Progenitor cell of endocrine pancreas (in vitro differentiated cells): ENCODE results near the gene HSD17B11. TPM values are rescaled to one million over a fixed set of nuclear protein-coding genes. Genes with fewer than 3 reads are reported as not detected.
"Not testable (repeated sequence)": the region's sequence is repeated elsewhere in the genome, so short reads cannot be mapped to it uniquely, and the experiment has no call there.

Experiments
- DNase-seq: peaks from one replicate; pipeline ENCODE4 v3.0.0; 2021; ENCODE audit warnings: low spot score; ENCODE audit not compliant: unreplicated experiment
- H3K27ac Mint-ChIP-seq: 2 replicates; pipeline ENCODE4 v1.8.0; 2021; ENCODE audit warnings: mild to moderate bottlenecking, moderate library complexity, mixed read lengths
- H3K27me3 Mint-ChIP-seq: 2 replicates; pipeline ENCODE4 v1.8.0; 2021; ENCODE audit warnings: mixed read lengths
- H3K36me3 Mint-ChIP-seq: 2 replicates; pipeline ENCODE4 v1.8.0; 2022; ENCODE audit warnings: mixed read lengths; ENCODE audit not compliant: insufficient read depth
- H3K4me1 Mint-ChIP-seq: 2 replicates; pipeline ENCODE4 v1.8.0; 2021; ENCODE audit warnings: low read depth, mixed read lengths
- H3K4me3 Mint-ChIP-seq: 2 replicates; pipeline ENCODE4 v1.8.0; 2021; ENCODE audit warnings: low read depth, mild to moderate bottlenecking, moderate library complexity, mixed read lengths
- H3K9me3 Mint-ChIP-seq: 2 replicates; pipeline ENCODE4 v1.8.0; 2021; ENCODE audit warnings: low read depth, mixed read lengths
- CTCF ChIP-seq: fragments of 200-600 bp; sonication (generic); IDR thresholded peaks from one replicate; pipeline ENCODE4 v1.5.0; 2021; ENCODE audit warnings: antibody characterized with exemption, mild to moderate bottlenecking; ENCODE audit not compliant: unreplicated experiment
- total RNA-seq: library from RNA; stranded (reverse); gene quantifications from 2 replicates; pipeline ENCODE4 v1.2.1, GENCODE V29; 2021

The HSD17B11 gene
- total RNA-seq, 1 donor from 2014 or later: 28.2 TPM

- Mint-ChIP-seq H3K4me3 (no peak overlapping the region), H3K9me3 (peaks cover 39% of the 10 kb centered on the region), H3K4me1 (peaks cover 31% of the 10 kb centered on the region), H3K27ac (peak overlapping the region; percentile 77), H3K36me3 (peaks cover 3% of the 10 kb centered on the region), H3K27me3 (no peaks in the 10 kb centered on the region)
- TF ChIP-seq CTCF: no peak
- DNase-seq: no peak
These were observed 19.2 kb upstream of the HSD17B11 start for GRCh38 chr4:87410157-87410556.

GRCh38 chr4:87409420-87409939 is 18.5 kb upstream of the HSD17B11 start:
- Mint-ChIP-seq H3K4me3 (no peak overlapping the region), H3K27ac (peak overlapping the region; percentile 77), H3K36me3 (peaks cover 3% of the 10 kb centered on the region)

GRCh38 chr4:87406902-87407301 is 15.9 kb upstream of the HSD17B11 start:
- not testable (repeated sequence) for H3K4me3 Mint-ChIP-seq, H3K27me3 Mint-ChIP-seq, H3K36me3 Mint-ChIP-seq, H3K27ac Mint-ChIP-seq, DNase-seq
- peaks cover 31% of the 10 kb centered on the region for H3K4me1 Mint-ChIP-seq
- peaks cover 45% of the 10 kb centered on the region for H3K9me3 Mint-ChIP-seq

More at GRCh38 chr4:87409420-87409939, 18.5 kb upstream of the HSD17B11 start:
- H3K9me3 Mint-ChIP-seq: peaks cover 41% of the 10 kb centered on the region
- DNase-seq: no peak
- H3K4me1 Mint-ChIP-seq: peaks cover 31% of the 10 kb centered on the region
- no peaks in the 10 kb centered on the region for H3K27me3 Mint-ChIP-seq
- no peak for TF ChIP-seq CTCF

GRCh38 chr4:87406462-87406861 is 15.5 kb upstream of the HSD17B11 start:
- H3K9me3 Mint-ChIP-seq: peaks cover 47% of the 10 kb centered on the region
- DNase-seq: no peak
- H3K27ac Mint-ChIP-seq: no peak overlapping the region
- H3K4me1 Mint-ChIP-seq: peaks cover 31% of the 10 kb centered on the region
- H3K36me3 Mint-ChIP-seq: peaks cover 5% of the 10 kb centered on the region
- TF ChIP-seq CTCF: no peak
- H3K4me3 Mint-ChIP-seq: no peak overlapping the region
- no peaks in the 10 kb centered on the region for H3K27me3 Mint-ChIP-seq

DNA sequence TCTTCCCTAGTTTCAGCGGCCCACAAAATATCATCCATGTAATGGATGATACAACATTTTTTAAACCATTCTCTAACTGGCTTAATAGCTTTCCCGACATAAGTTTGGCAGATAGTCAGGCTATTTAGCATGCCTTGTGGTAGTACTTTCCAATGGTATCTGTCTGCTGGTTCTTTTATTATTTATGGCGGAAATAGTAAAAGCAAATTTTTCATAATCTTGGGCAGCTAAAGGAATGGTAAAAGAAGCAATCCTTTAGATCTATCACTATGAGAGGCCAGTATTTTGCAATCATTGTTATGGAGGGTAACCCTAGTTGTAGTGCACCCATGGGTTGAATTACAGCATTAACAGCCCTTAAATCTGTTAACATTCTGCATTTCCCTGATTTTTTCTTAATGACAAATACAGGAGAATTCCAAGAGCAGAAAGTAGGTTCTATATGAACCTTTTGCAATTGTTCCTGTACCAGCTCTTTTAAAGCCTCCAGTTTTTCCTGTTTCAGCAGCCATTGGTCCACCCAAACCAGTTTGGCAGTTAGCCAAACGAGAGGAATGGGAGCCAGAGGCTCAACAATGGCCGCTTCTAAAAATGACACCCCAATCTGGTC is 14.3 kb upstream of the HSD17B11 start:
- no peak for TF ChIP-seq CTCF
- Mint-ChIP-seq H3K27me3 (no peaks in the 10 kb centered on the region), H3K9me3 (peaks cover 47% of the 10 kb centered on the region), H3K27ac (no peak overlapping the region), H3K36me3 (peaks cover 5% of the 10 kb centered on the region), H3K4me1 (peaks cover 27% of the 10 kb centered on the region), H3K4me3 (no peak overlapping the region)
- DNase-seq: no peak

DNA sequence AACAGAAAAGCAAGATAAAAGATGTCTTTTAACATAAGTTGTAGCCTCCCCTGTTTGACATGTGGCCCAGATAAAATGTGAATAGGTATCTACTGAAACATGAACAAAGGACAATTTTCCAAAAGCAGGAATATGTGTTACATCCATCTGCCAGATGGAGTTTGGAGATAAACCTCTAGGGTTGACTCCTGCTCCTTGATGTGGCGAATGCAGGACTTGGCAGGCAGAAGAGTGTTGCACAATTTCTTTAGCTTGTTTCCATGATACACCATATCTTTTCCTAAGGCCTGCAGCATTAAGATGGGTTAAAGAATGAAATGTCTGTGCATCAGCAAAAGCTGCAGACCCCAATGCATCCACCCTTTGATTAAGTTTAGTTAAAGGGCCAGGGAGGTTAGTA is 12.7 kb upstream of the HSD17B11 start:
- H3K27me3 Mint-ChIP-seq, H3K4me3 Mint-ChIP-seq, DNase-seq, H3K27ac Mint-ChIP-seq, H3K36me3 Mint-ChIP-seq: not testable (repeated sequence)
- peaks cover 36% of the 10 kb centered on the region for H3K9me3 Mint-ChIP-seq
- H3K4me1 Mint-ChIP-seq: peaks cover 12% of the 10 kb centered on the region
